ENCODE data around the gene KRTAP20-1.

- TF ChIP-seq CTCF (IDR thresholded peaks at IDR 0.05; ENCODE audit: low read depth, low read length, poor library complexity, severe bottlenecking) (no peak), EZH2phosphoT487 (IDR thresholded peaks at IDR 0.05; ENCODE audit: borderline replicate concordance, low read length) (no peak)
Measured at GRCh38 chr21:30615199-30615598, 1.0 kb upstream of the KRTAP20-1 start.

Measured in DOHH2 (cell line).